Natural killer cell (primary cell): Measurements from ENCODE around the gene BTBD9. TPM values are rescaled to one million over a fixed set of nuclear protein-coding genes. Genes with fewer than 3 reads are reported as not detected.

Experiments
- ATAC-seq, 3 donors: fragments of 150-1000 bp in 2 of 3; fragments of 200-7000 bp in 1 of 3; cut with Tn5 transposase; 1 replicate in 1 of 3; 2 replicates in 2 of 3; pipeline ENCODE4 v1.10.0; 2021; ENCODE audit warnings: mild to moderate bottlenecking in 2 of 3, moderate library complexity in 2 of 3
- DNase-seq, 2 donors: peaks; one replicate each; pipeline versions ENCODE4 v3.0.0 to v3.0.0-alpha.2; 2013 to 2021; ENCODE audit warnings: mixed read lengths in 1 of 2
- H3K27ac ChIP-seq: one replicate; pipeline ENCODE4 v1.5.1; 2013; ENCODE audit warnings: mild to moderate bottlenecking, low read length
- H3K27me3 ChIP-seq: one replicate; pipeline ENCODE4 v1.6.1; 2013; ENCODE audit warnings: low read length; ENCODE audit not compliant: control insufficient read depth, insufficient read depth
- H3K36me3 ChIP-seq: one replicate; pipeline ENCODE4 v1.6.1; 2013; ENCODE audit warnings: low read length; ENCODE audit not compliant: control insufficient read depth, insufficient read depth
- H3K4me1 ChIP-seq: one replicate; pipeline ENCODE4 v1.6.1; 2013; ENCODE audit warnings: low read length; ENCODE audit not compliant: control insufficient read depth, insufficient read depth
- H3K4me3 ChIP-seq: one replicate; pipeline ENCODE4 v1.5.1; 2013; ENCODE audit warnings: low read length
- H3K9me3 ChIP-seq: one replicate; pipeline ENCODE4 v1.6.1; 2013; ENCODE audit warnings: low read length; ENCODE audit not compliant: control insufficient read depth, insufficient read depth
- H3K27ac Mint-ChIP-seq, 2 donors: one replicate each; pipeline ENCODE4 v1.8.0; 2022; ENCODE audit warnings: mild to moderate bottlenecking in 2 of 2, mixed read lengths in 2 of 2, moderate library complexity in 1 of 2
- H3K27me3 Mint-ChIP-seq, 2 donors: one replicate each; pipeline ENCODE4 v1.8.0; 2022; ENCODE audit warnings: low read depth in 2 of 2, mixed read lengths in 2 of 2
- H3K36me3 Mint-ChIP-seq: one replicate; pipeline ENCODE4 v1.8.0; 2022; ENCODE audit warnings: mixed read lengths
- H3K4me1 Mint-ChIP-seq, 2 donors: one replicate each; pipeline ENCODE4 v1.8.0; 2022; ENCODE audit warnings: mixed read lengths in 2 of 2
- H3K4me3 Mint-ChIP-seq: one replicate; pipeline ENCODE4 v1.8.0; 2022; ENCODE audit warnings: mild to moderate bottlenecking, moderate library complexity, mixed read lengths
- H3K9me3 Mint-ChIP-seq, 2 donors: one replicate each; pipeline ENCODE4 v1.8.0; 2022; ENCODE audit warnings: mixed read lengths in 2 of 2
- WGBS: methylation state at CpG from one replicate; pipeline ENCODE4 v1.1.7; 2013; ENCODE audit warnings: missing lambda C conversion rate; ENCODE audit not compliant: insufficient coverage; 5-methylcytosine and 5-hydroxymethylcytosine counted together
- intact Hi-C: fragments of 100-400 bp; cut with micrococcal nuclease; formaldehyde crosslinking; loops from one replicate; pipeline ENCODE4 v1.14.2; 2022
- total RNA-seq, 4 donors: library from RNA; stranded (reverse); fragments of 120-200 nt in 1 of 4; gene quantifications; one replicate each; pipeline versions ENCODE4 v1.2.3 to v1.2.4, GENCODE V29; 2013 to 2022
- TF ChIP-seq, protein P1 (sequence below): fragments of 200-600 bp; IDR thresholded peaks from one replicate; pipeline ENCODE4 v1.8.0; 2022; ENCODE audit warnings: antibody characterized with exemption

Gene BTBD9
- total RNA-seq, 3 donors from 2014 or later (not counting 1 experiment from before 2014, with no cell fraction given): 51.6 to 70.3 (median 54.3) TPM

DNA sequence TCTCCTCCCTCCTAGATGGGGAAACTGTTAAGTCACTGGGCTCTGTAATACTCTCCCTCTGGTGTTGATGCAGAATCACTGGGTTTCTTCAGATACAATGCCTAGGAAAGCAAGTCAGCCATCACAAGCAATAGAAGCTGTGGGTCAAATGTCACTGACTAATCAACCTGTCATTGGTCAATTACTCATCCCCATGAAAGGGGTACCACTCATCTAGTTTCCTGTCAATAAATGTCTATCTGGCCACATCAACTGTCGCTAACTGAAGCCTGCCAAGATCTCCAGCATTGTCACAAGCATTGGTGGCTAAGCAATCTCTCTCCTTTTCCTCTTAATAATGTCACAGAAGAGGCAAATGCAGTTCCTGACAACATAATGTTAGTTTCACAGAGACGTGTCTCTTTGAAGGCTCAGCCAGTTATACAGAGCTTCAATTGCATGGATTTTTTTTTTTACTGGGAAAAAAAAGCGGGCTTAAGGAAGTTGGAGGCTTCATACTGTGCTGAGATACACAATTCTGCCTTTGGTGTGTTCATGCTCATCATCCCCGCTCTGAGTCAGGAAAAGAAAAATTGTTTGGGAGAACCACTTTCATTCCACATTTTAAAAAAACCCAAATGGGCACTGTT lies 355.9 kb downstream of the BTBD9 start:
- Histone ChIP-seq H3K27ac (no peak overlapping the region), H3K9me3 (no peaks in the 10 kb centered on the region), H3K4me3 (no peak overlapping the region), H3K4me1 (no peaks in the 10 kb centered on the region), H3K36me3 (peaks cover 2% of the 10 kb centered on the region), H3K27me3 (no peaks in the 10 kb centered on the region)
- H3K27ac Mint-ChIP-seq: no peak overlapping the region
- TF ChIP-seq, protein P1, sequence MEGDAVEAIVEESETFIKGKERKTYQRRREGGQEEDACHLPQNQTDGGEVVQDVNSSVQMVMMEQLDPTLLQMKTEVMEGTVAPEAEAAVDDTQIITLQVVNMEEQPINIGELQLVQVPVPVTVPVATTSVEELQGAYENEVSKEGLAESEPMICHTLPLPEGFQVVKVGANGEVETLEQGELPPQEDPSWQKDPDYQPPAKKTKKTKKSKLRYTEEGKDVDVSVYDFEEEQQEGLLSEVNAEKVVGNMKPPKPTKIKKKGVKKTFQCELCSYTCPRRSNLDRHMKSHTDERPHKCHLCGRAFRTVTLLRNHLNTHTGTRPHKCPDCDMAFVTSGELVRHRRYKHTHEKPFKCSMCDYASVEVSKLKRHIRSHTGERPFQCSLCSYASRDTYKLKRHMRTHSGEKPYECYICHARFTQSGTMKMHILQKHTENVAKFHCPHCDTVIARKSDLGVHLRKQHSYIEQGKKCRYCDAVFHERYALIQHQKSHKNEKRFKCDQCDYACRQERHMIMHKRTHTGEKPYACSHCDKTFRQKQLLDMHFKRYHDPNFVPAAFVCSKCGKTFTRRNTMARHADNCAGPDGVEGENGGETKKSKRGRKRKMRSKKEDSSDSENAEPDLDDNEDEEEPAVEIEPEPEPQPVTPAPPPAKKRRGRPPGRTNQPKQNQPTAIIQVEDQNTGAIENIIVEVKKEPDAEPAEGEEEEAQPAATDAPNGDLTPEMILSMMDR: no peak
- H3K36me3 Mint-ChIP-seq: no peaks in the 10 kb centered on the region
- 85% methylated on average over 4 of the region's 4 CpGs for WGBS
- DNase-seq: no peak
- intact Hi-C loops: no loop called here
- no peak for ATAC-seq
- H3K27me3 Mint-ChIP-seq: no peaks in the 10 kb centered on the region
- peaks cover 6 to 21% of the 10 kb centered on the region in 2 donors for H3K4me1 Mint-ChIP-seq
- H3K4me3 Mint-ChIP-seq: no peak overlapping the region
- H3K9me3 Mint-ChIP-seq: peaks cover 0 to 2% of the 10 kb centered on the region in 2 donors

DNA sequence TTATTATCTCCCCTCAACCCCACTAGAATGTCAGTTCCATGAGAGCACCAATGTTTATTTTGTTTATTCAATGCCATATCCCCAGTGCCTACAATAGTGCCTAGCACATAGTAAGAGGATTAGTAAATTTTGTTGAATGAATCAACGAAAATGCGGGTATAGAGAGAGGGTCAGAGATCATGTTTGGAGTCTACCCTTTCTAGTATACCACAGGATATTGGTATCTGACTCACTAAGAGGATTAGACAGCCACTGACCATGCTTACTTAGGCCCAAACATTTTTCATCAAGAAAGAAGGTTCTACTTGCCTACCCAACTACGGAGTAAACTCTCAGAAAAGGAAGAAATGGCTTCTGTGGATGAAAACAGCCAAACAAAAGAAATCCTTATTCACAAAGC lies 356.8 kb downstream of the BTBD9 start:
- H3K36me3 Mint-ChIP-seq: no peaks in the 10 kb centered on the region
- Histone ChIP-seq H3K4me1 (no peaks in the 10 kb centered on the region), H3K27me3 (no peaks in the 10 kb centered on the region), H3K36me3 (peaks cover 2% of the 10 kb centered on the region), H3K9me3 (no peaks in the 10 kb centered on the region), H3K27ac (no peak overlapping the region), H3K4me3 (no peak overlapping the region)
- TF ChIP-seq, protein P1: no peak
- H3K27me3 Mint-ChIP-seq: no peaks in the 10 kb centered on the region
- H3K27ac Mint-ChIP-seq: no peak overlapping the region
- 100% methylated on average over 1 of the region's 3 CpGs for WGBS
- H3K4me1 Mint-ChIP-seq: peaks cover 6 to 21% of the 10 kb centered on the region in 2 donors
- DNase-seq (no peak), ATAC-seq (no peak)
- no peak overlapping the region for H3K4me3 Mint-ChIP-seq
- intact Hi-C loops: no loop called here
- peaks cover 0 to 2% of the 10 kb centered on the region in 2 donors for H3K9me3 Mint-ChIP-seq

DNA sequence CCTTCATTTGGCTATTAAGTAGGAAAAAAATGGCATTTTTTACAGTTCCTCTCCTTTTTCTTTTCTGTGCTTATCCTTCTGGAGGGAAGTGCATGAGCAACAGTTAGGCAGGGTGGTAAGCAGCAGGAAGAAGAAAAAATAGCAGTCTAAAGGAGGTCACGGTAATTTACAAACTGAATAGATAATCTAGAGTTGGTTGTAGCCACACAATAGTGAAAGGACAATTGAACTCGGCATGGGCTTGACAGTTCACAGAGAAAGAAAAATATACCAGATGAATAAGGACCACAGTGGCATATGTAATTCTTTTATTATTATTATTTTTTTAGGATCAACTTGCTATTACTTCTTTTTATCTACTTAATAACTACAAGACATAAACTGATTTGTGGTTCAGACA lies 358.6 kb downstream of the BTBD9 start:
- H3K36me3 Mint-ChIP-seq: no peaks in the 10 kb centered on the region
- peaks cover 0 to 2% of the 10 kb centered on the region in 2 donors for H3K9me3 Mint-ChIP-seq
- no peaks in the 10 kb centered on the region for H3K9me3 ChIP-seq
- intact Hi-C loops: no loop called here
- WGBS: 40% methylated on average over 2 of the region's 2 CpGs
- H3K4me3 ChIP-seq: no peak overlapping the region
- no peaks in the 10 kb centered on the region for H3K27me3 ChIP-seq
- H3K4me3 Mint-ChIP-seq: no peak overlapping the region
- peaks cover 2% of the 10 kb centered on the region for H3K36me3 ChIP-seq
- ATAC-seq (no peak), DNase-seq (no peak)
- no peak overlapping the region for H3K27ac Mint-ChIP-seq
- TF ChIP-seq, protein P1: no peak
- H3K27me3 Mint-ChIP-seq: no peaks in the 10 kb centered on the region
- H3K4me1 Mint-ChIP-seq: peaks cover 6 to 21% of the 10 kb centered on the region in 2 donors
- no peak overlapping the region for H3K27ac ChIP-seq
- no peaks in the 10 kb centered on the region for H3K4me1 ChIP-seq
